ENCODE results near the gene DAB2. TPM values are rescaled to one million over a fixed set of nuclear protein-coding genes. Genes with fewer than 3 reads are reported as not detected.

Gene DAB2
- total RNA-seq, 1 experiment from 2014 or later = 135 TPM

- no peaks in the 10 kb centered on the region for H3K9me3 ChIP-seq
- DNase-seq = no peak
- Mint-ChIP-seq H3K4me1 (ENCODE audit: low read depth, unreplicated experiment) (peaks cover 12% of the 10 kb centered on the region), H3K4me3 (ENCODE audit: unreplicated experiment) (no peak within 1 kb of the TSS), H3K27ac (ENCODE audit: unreplicated experiment) (no peak within 1 kb of the TSS), H3K9me3 (ENCODE audit: unreplicated experiment) (peaks cover 2% of the 10 kb centered on the region), H3K27me3 (ENCODE audit: insufficient read depth, unreplicated experiment) (no peaks in the 10 kb centered on the region), H3K36me3 (ENCODE audit: insufficient read depth, unreplicated experiment) (peaks cover 30% of the 10 kb centered on the region)
- no TSS peak for BruUV-seq (replicated peaks)
- H3K27me3 ChIP-seq (replicated peaks; ENCODE audit: control insufficient read depth, insufficient read depth, low read length) = no peaks in the 10 kb centered on the region
- intact Hi-C loops (cut with micrococcal nuclease; ENCODE audit: unreplicated experiment) = no loop called here
- no peak for TF ChIP-seq CTCF (IDR thresholded peaks at IDR 0.05; ENCODE audit: insufficient read depth in 1 of 2, low read depth in 1 of 2, low read length in 1 of 2, severe bottlenecking in 1 of 2, unreplicated experiment in 1 of 2)
- no peaks in the 10 kb centered on the region for H3K36me3 ChIP-seq (ENCODE audit: control insufficient read depth, insufficient read depth, low read length)
- H3K4me1 ChIP-seq = peaks cover 5% of the 10 kb centered on the region; the same call in 1 of the 2 replicates
- POLR2A ChIA-PET = no interaction called here
- H3K4me3 ChIP-seq (ENCODE audit: low read depth, low read length) = no peak within 1 kb of the TSS
- CTCF ChIA-PET = no interaction called here
Measured at GRCh38 chr5:39364367-39364766, 60.4 kb downstream of the DAB2 start, which contains the start of gene C9. C9 (minus strand) TSS chr5:39364495; CDS start chr5:39364464, 31 bp downstream.

- H3K9me3 ChIP-seq = no peaks in the 10 kb centered on the region
- Mint-ChIP-seq H3K4me3 (ENCODE audit: unreplicated experiment) (no peak overlapping the region), H3K27ac (ENCODE audit: unreplicated experiment) (no peak overlapping the region), H3K4me1 (ENCODE audit: low read depth, unreplicated experiment) (peaks cover 12% of the 10 kb centered on the region), H3K9me3 (ENCODE audit: unreplicated experiment) (peaks cover 14% of the 10 kb centered on the region), H3K36me3 (ENCODE audit: insufficient read depth, unreplicated experiment) (peaks cover 22% of the 10 kb centered on the region), H3K27me3 (ENCODE audit: insufficient read depth, unreplicated experiment) (no peaks in the 10 kb centered on the region)
- H3K36me3 ChIP-seq (ENCODE audit: control insufficient read depth, insufficient read depth, low read length) = no peaks in the 10 kb centered on the region
- H3K4me1 ChIP-seq = peaks cover 5% of the 10 kb centered on the region; the same call in 1 of the 2 replicates
- BruUV-seq (replicated peaks) = no TSS peak
- intact Hi-C loops (cut with micrococcal nuclease; ENCODE audit: unreplicated experiment) = no loop called here
- H3K4me3 ChIP-seq (ENCODE audit: low read depth, low read length) = no peak overlapping the region
- no peaks in the 10 kb centered on the region for H3K27me3 ChIP-seq (replicated peaks; ENCODE audit: control insufficient read depth, insufficient read depth, low read length)
- TF ChIP-seq CTCF (IDR thresholded peaks at IDR 0.05; ENCODE audit: insufficient read depth in 1 of 2, low read depth in 1 of 2, low read length in 1 of 2, severe bottlenecking in 1 of 2, unreplicated experiment in 1 of 2) = no peak
- no peak for DNase-seq
- POLR2A ChIA-PET = no interaction called here
- CTCF ChIA-PET = no interaction called here
Measured at GRCh38 chr5:39363217-39363616, 61.6 kb downstream of the DAB2 start.

- intact Hi-C loops (cut with micrococcal nuclease; ENCODE audit: unreplicated experiment) = no loop called here
- ChIA-PET CTCF (interaction anchor here (0.8 kb wide), 1 partner anchor 13 kb away, joined by 3 read pairs; no protein-coding TSS in a partner anchor), POLR2A (no interaction called here)
Measured at GRCh38 chr5:39362646-39363045, 62.1 kb downstream of the DAB2 start.

More at GRCh38 chr5:39362646-39363045, 62.1 kb downstream of the DAB2 start:
- Histone ChIP-seq H3K4me1 (peaks cover 5% of the 10 kb centered on the region; the same call in 1 of the 2 replicates), H3K9me3 (no peaks in the 10 kb centered on the region), H3K36me3 (ENCODE audit: control insufficient read depth, insufficient read depth, low read length) (no peaks in the 10 kb centered on the region), H3K4me3 (ENCODE audit: low read depth, low read length) (no peak overlapping the region), H3K27me3 (replicated peaks; ENCODE audit: control insufficient read depth, insufficient read depth, low read length) (no peaks in the 10 kb centered on the region)
- no TSS peak for BruUV-seq (replicated peaks)
- DNase-seq = no peak
- Mint-ChIP-seq H3K27ac (ENCODE audit: unreplicated experiment) (no peak overlapping the region), H3K4me3 (ENCODE audit: unreplicated experiment) (no peak overlapping the region), H3K36me3 (ENCODE audit: insufficient read depth, unreplicated experiment) (peaks cover 22% of the 10 kb centered on the region), H3K9me3 (ENCODE audit: unreplicated experiment) (peaks cover 19% of the 10 kb centered on the region), H3K27me3 (ENCODE audit: insufficient read depth, unreplicated experiment) (no peaks in the 10 kb centered on the region), H3K4me1 (ENCODE audit: low read depth, unreplicated experiment) (peaks cover 12% of the 10 kb centered on the region)
- no peak for TF ChIP-seq CTCF (IDR thresholded peaks at IDR 0.05; ENCODE audit: insufficient read depth in 1 of 2, low read depth in 1 of 2, low read length in 1 of 2, severe bottlenecking in 1 of 2, unreplicated experiment in 1 of 2)
